NCI-H2081 treated with DMSO at 0.1 percent for 48 hours (cell line): ENCODE measurements around the gene ODAD2.
"Not testable (repeated sequence)": the region's sequence is repeated elsewhere in the genome, so short reads cannot be mapped to it uniquely, and the experiment has no call there.

Experiments
- DNase-seq: peaks from one replicate; lab custom pipeline; 2025; lab: John Stamatoyannopoulos, UW

Gene ODAD2

DNA sequence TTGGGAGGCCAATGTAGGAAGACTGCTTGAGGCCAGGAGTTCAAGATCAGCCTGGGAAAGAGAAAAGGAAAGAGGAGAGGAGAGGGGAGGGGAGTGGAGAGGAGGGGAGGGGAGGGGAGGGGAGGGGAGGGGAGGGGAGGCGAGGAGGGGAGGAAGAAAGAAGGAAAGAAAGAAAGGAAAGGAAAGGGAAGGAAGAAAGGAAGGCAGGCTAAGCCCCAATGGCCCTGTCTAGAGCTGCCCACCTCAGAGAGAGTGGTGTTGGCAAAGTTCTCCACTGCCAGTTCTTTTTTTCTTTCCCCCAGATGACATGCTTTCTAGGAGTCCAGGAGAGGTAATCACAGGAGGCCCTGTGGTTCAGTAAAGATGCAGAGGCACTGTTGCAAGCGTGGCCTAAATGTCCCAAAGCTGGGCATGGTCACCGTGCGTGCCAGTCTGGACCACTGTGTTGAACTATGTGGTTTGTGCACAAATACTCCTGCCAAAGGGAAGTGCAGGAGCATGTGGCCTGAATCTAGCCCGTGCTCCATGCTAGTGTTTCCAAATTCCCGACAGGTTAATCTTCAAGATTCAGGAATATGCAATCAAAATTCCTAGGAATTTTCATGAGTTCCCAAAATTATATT lies 39.7 kb downstream of the ODAD2 start:
- DNase-seq: no peak

DNA sequence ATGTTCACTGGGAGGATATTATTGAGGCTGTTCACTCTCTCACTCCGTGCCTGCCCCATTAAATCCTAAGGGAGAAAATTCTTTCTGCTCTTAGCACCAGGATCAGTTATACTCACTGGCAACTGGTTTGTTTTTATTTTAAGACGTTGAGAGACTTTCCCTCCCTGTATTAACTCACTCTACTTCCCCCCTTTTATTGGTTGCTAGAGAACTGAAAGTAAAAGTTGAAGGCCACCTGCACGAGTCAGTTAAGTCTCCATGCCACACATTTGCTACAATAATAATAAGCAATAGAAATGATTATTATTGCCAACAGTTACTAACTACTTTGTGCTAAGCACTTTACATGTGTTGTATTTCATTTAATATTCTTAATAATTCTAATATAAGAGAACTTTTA lies 40.5 kb downstream of the ODAD2 start:
- DNase-seq: not testable (repeated sequence)

DNA sequence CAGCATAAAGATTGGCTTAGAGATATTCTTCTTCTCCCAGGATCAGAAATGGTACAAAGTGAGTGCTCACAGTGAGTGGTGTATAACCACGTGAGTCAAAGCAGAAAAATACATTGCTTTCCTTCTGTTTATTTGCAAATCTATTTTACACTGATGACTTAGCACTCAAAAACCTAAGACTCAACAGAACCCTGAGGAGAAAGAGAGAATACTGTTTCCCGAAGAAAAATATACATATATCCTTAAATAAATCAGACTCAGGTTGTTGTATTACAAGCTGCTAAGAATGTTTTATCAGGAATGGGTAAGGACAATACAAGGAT lies 48.7 kb downstream of the ODAD2 start:
- no peak for DNase-seq

DNA sequence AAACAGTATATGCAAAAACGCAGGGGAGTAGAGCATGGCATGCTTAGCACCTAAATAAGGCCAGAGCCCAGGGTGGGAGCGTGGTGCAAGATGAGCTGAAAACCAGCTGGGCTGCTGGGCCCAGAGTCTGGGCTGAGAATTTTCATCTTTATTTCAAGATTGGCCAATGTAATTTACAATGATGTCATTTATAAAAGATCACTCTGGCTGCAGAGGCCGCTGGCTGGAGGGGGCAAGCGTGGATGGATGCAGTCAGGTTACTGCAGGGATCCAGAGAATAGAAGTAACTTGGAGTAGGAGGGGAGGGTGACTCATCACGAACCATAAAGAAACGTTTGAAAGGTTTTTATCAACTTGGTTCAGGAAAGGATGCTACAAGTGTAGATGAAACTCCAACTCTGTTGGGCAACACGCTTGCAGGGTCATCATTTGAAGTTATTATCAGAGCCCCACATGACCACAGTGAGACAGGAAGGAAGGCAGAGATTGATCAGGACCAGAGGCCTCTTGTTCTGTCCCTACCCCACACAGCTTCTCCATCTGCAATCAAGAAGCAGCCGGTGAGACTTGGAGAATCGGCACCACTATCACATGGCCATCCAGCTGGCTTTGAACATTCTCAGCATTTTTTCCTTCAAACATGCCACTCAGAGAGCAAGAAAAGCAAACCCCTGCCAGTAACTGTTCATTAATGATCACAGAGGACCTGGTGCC lies 49.2 kb downstream of the ODAD2 start:
- no peak for DNase-seq

DNA sequence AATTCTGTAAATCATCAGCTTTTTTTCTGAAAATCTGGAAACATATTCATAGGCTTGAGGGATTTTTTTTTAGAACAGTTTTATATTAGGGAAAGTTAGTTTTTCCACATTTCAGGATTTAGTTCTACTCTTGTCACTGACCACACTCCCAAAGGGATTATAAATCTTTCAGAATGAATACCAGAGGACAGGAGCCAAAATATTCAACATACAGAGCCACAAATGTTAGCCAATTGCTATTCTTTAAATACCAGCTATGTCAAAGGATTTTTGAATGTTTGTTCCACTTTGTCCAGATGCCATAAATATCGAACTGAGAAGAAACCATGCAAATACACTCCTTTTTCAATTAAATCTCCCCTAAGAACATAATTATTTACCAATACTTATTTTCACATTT lies 50.7 kb downstream of the ODAD2 start:
- DNase-seq: no peak

DNA sequence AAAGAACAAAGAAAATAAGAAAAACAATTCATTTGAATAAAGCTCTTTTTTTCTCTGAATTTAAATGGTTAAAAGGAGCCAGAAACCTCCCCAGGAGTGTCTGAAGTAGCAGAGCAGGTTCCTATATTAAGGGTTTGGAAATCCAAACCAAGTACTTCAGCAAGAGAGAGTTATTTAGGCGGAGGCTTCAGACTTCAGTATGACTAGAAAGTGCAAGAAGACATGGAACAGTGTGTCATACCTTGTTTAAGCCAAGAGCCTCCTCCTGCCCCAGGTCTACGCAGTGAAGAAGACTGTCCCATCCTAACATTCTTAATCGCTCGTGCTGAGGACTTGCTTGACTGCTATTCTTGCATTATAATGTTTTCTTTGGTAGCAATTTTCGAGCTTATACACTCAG lies 51.3 kb downstream of the ODAD2 start:
- no peak for DNase-seq

DNA sequence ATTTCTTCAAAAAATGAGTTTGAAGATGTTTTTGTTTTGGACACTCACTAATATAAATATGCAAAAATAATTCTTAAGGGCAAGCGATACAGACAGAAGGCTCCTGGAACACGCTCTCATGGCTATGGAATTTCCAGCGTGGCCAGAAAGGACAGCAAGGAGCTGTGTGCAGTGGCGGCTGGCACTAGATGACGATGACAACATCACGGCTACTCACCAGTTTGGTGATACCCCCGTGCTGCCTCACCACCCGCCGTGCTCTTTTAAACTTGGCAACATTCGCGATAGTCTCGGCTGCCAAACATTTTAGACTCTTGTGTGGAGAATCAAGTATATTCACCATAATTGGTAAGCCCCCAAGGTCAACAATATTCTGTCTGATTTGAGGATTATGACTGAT lies 54.9 kb downstream of the ODAD2 start:
- DNase-seq: no peak

DNA sequence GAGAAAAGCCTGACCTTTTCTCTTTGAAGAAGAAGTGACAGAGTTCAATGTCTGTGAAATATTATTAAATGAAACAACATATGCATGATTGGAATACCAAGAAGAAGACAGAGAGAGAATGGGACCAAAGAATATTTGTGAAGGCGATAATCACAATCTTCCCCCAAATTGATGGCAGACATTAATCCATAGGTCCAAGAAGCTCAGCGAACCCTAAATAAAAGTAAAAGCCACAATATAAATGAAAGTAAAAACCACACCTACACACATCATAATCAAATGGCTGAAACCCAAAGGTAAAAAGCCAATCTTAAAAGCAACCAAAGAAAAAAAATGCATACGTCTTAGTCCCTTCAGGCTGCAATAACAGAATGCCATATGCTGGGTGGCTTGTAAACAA lies 84.0 kb downstream of the ODAD2 start:
- DNase-seq: no peak

DNA sequence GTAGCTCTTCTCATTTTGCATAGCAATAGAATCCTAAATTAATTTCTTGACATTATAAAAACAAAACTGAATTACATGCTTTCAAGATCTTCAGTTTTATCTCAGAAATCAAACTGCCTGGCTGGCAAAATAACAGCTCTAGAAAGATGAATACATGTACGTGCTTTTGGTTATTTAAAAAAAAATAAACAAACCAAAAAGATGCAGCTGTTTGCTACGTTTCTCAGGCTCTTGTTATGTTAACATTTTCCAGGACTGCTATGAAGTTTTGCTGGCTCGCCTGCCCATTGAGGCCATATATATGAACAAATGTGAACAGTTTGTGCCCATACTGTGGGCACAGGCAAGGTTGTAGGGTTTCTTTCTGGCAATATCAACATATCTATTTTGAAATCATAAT lies 86.6 kb downstream of the ODAD2 start:
- no peak for DNase-seq

DNA sequence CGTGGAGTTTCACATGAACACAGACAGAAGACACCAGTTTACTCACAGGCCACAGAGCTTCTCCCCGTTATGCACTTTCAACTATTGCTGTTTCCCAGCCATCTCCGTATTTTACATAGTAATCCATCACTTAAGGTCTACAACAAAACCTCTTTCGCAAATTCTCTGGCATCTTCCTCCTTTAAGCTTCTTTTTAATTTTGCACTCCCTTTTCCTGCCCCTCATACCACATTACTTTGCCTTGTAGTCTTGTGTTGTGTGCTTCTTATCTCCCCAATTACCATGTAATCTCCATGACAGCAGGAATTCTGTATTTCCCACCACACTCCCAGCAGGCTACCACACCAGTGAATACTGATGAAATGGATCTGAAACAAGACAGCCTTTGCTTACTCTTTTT lies 87.3 kb downstream of the ODAD2 start:
- no peak for DNase-seq

DNA sequence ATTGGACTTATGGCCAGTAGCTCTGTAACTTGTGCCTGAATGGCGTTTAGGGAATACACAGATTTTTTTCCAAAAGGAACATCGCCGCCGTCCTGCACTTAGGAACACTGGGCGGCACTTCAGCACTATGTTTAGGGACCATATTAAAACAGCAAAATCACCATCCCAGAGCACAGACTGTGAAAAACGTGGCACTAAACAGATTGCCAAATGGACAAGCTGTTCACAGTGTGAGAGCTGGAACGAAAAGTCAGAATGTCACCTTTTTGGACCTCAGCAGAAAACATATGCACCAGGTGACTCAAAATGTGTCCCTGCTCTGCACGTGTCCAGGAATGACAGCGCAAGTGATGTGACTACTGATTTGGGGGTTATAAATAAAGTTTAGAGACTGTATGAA lies 87.9 kb downstream of the ODAD2 start:
- no peak for DNase-seq

DNA sequence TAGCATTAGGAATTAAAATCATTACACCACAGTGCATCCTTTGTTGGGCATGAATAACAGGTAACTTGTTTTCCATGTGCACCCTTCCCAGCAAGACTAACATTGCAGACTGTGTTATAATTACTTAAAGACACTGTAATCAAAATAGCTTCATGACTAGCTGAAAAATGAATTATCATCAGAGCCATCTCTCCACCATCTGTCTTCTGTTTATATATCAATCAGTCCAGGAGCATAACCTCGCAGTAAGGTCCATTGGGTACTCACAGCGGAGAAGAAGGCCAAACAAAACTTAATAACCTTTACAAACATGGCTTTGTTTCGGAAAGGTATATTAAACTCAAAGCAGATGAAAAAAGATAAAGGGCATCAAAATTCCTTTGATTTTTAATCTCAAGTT lies 90.6 kb downstream of the ODAD2 start:
- DNase-seq: no peak

DNA sequence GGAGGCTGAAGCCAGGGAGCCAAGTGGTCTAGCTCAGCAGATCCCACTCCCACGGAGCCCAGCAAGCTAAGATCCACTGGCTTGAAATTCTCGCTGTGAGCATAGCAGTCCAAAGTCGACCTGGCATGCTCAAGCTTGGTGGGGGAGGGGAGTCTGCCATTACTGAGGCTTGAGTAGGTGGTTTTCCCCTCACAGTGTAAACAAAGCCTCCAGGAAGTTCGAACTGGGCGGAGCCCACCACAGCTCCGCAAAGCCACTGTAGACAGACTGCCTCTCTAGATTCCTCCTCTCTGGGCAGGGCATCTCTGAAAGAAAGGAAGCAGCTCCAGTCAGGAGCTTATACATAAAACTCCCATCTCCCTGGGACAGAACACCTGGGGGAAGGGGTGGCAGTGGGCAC lies 99.4 kb downstream of the ODAD2 start:
- not testable (repeated sequence) for DNase-seq

DNA sequence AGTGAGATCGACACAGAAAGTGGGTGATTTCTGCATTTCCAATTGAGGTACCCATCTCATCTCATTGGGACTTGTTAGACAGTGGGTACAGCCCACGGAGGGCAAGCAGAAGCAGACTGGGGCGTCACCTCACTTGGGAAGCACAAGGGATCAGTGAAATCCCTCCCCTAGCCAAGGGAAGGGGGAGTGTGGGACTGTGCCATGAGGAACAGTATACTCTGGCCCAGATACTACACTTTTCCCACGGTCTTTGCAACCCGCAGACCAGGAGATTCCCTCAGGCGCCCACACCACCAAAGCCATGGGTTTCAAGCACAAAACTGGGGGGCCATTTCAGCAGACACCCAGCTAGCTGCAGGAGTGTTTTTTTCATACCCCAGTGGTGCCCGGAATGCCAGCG lies 99.8 kb downstream of the ODAD2 start:
- DNase-seq: no peak

DNA sequence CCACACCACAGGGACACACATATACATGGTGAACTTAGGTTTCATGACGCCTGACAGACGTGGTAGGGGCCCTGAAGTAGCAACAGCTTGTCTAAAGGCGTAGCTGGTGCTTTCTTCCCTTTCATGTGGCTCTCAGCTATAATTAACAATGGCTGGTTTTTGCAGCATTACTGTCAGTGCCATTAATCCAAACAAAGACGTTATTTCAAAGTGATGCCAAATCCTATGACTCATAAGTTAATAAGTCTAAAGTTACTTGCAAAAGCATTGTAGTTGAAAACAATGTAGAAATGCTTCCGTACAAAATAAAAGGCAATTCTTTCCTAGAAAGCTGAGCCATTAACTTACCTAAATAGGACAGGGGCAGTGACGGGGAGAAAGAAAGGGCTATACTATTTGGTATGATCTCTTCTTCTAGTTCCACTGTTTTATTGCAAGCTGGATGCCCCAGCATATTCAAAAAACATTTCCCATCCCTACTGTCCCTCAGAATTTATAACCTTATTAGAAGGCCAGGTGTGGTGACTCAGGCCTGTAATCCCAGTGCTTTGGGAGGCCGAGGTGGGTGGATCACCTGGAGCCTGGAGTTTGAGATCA lies 105.4 kb downstream of the ODAD2 start:
- no peak for DNase-seq

DNA sequence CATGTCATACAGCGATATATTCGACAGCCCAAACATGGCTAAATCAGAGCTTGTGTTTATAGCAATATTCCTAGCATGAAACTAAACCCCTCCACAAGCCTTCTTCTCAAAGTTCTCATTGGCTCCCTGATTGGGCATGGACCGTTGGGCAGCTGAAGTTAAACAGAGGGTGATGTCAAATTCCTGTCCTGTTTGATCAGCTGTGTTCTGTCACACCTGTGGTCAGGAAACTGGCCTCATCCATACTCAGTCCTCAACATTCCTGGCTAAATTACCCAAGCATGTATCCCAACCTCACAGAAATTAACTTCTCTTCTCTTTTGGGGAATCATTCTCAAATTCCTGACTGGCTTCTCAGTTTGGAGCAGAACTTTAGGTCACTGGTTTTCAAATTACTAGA lies 107.9 kb downstream of the ODAD2 start:
- DNase-seq: no peak

DNA sequence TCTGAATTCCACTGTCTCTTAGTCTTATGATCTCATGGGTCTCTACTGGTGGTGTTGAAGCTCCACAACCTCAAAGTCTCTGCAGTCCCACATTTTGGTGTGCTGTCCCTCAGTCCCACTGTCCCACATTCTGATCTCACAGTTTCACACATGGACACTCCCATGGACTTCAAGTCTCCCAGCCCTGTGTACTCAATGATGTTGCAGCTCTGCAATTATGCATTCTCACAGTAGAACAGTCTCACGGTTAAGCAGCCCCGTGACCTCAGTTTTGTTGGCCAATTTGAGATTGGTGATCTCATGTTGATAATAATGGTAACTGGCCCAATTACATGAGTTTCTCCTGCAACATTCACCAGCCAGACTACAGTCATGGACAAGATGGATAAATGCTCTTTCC lies 109.4 kb downstream of the ODAD2 start:
- no peak for DNase-seq

DNA sequence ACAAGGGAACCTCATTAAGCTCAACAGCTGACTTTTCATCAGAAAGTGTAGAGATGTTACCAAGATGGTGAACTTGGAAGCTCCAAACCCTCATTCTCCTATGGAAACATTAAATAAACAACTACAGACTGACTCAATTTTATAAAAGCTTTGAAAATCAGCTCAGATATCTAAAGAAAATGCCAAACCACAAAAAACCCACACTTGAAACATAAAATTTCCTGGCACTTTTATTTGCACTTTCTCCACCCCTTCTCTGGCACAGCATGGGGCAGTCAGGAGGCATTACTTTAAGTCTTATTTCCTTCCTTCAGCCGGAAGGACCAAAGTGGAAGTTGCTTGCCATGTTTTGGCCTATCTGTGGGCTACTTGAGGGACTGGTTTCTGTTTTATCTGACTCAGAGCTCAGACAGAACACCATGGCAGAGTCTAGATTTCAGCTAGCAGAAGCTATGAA lies 114.7 kb downstream of the ODAD2 start:
- no peak for DNase-seq

DNA sequence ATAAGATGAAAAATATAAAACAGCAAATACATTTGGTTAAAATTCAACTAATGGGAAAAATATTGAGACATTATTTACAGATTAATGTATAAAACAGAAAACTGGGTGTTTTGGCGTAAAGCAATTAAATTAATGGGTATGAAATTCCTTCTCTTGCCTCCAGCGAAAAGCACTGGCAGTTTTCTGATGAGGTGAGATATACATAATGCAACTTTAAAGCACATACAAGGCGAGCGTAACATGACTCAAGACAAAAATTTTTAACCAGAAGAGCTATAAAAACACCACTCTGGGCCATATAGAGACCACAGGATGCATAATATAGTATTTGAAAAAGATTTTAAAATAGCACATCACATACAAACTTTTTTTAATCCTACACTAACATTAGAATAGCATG lies 120.6 kb downstream of the ODAD2 start:
- DNase-seq: no peak

DNA sequence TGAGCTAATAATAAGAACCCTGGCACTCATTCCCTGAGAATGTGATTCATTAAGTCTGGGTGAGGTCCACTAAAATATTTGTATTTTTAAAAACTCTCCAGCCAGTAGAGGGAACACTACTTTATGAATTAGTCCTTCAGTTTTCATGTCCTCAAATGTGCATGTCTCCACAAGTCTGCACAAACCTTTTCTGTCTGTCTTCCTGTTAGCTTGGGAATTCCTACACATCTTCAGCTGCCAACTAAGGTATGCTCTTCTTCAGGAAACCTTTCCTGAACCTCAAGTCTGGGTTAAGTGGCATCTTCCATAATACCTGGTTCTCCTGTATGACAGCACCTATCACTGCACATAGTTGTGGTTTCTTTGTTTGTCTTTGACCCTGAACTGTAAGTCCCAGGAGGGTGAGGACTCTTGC lies 133.7 kb downstream of the ODAD2 start:
- DNase-seq: no peak

DNA sequence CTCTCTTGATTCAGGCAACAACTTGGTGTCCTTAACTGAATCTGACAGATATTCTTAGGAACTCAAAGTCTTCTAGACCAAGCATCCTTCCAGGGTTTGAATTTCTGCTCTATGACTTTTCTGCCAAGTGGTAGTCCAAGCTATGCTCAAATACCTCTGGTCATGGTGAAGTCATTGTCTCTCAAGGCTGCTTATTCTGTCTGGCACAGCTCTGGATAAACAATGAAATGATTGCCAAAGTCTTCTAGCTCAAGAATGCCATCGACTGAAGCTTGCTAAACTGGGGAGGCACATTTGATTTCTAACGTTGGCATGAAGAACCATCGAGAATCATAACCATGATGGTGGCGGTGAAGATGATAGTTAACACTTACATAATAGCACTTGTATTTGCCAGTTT lies 137.1 kb downstream of the ODAD2 start:
- no peak for DNase-seq

DNA sequence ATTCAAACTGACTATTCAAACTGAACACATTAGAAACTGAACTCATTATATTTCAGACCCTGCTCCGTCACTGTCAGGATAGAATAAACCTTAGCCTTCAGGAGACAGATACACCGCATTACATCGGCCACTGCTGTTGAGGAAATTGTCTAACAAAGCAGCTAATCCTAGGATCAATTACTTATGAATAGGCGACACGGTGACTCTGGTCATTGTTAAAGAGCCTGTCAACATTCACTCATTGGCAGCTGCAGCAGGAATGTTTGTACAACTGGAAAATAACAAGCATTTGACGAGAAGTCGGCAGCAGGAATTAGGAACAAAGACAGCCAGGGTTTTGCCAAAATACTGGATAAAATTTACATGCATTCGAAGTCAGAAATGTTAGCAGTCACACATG lies 141.3 kb downstream of the ODAD2 start:
- DNase-seq: peak; percentile 75

DNA sequence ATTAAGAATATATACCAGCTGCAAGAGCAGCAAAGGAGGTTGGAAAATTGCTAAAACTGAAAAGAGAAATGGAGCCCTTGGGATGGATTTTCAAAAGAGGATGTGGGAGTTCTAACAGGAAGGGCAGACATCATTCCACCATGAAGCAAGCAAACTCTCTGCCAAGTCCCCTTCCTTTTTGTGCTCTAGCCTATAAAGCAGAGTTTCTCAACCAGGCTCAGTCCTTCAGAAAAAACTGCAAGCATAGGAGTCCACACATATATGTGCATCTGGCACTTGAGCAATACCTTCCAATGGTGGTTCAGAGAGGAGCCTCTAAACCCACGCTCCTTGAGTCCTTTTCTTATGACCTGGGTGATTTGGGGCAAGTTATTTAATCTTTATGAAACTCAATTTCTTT lies 154.7 kb downstream of the ODAD2 start:
- DNase-seq: no peak

DNA sequence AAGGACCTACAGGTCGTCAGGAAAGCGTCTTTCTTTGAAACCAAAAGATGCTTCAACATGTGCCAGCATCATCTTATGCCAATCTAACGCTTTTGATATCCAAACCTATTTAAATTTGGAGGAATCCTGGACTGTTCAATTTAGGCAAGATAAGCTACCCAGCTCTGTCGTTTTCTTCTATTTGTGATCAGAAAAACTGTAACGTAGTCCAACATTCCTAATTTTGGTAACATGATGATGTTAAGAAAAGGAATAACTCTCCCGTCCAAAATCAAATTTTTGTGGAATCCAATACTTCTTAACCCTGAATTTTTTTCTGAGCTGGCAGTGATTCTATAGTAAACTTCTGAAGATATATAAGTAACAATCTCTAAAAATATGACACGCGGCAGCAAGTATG lies 160.0 kb downstream of the ODAD2 start:
- no peak for DNase-seq
